Neuronal stem cell (in vitro differentiated cells): ENCODE measurements around the gene ANKFY1.
A peak's percentile ranks its signal among the peaks of the same experiment; 100 is the strongest.

Source experiments
- DNase-seq: peaks from one replicate; pipeline ENCODE4 v3.0.0-alpha.2; 2013; ENCODE audit warnings: low spot score
- H2AFZ ChIP-seq: one replicate; pipeline ENCODE4 v1.6.1; 2013; ENCODE audit warnings: mild to moderate bottlenecking, low read length, inconsistent platforms
- H2AK5ac ChIP-seq: 2 replicates; pipeline ENCODE4 v1.6.1; 2013; ENCODE audit warnings: low read depth, mild to moderate bottlenecking, inconsistent platforms, low read length, moderate library complexity, mixed read lengths
- H2BK120ac ChIP-seq: 2 replicates; pipeline ENCODE4 v1.6.1; 2013; ENCODE audit warnings: low read depth, mild to moderate bottlenecking, inconsistent platforms, low read length, moderate library complexity, mixed read lengths
- H2BK12ac ChIP-seq: one replicate; pipeline ENCODE4 v1.6.1; 2013; ENCODE audit warnings: low read length, inconsistent platforms
- H2BK15ac ChIP-seq: 2 replicates; pipeline ENCODE4 v1.6.1; 2013; ENCODE audit warnings: mild to moderate bottlenecking, low read length, inconsistent platforms, mixed read lengths
- H2BK5ac ChIP-seq: one replicate; pipeline ENCODE4 v1.6.1; 2013; ENCODE audit warnings: inconsistent platforms, mild to moderate bottlenecking, low read length, moderate library complexity
- H3K14ac ChIP-seq: one replicate; pipeline ENCODE4 v1.6.1; 2013; ENCODE audit warnings: low read length, inconsistent platforms
- H3K18ac ChIP-seq: 2 replicates; pipeline ENCODE4 v1.6.1; 2013; ENCODE audit warnings: low read length, inconsistent platforms
- H3K23ac ChIP-seq: 2 replicates; pipeline ENCODE4 v1.6.1; 2013; ENCODE audit warnings: low read depth, mild to moderate bottlenecking, mixed read lengths, low read length, inconsistent platforms; ENCODE audit not compliant: poor library complexity
- H3K27ac ChIP-seq: replicated peaks from 3 replicates; pipeline ENCODE4 v1.5.1; 2013; ENCODE audit warnings: low read length, inconsistent platforms
- H3K27me3 ChIP-seq, 3 experiments: 2 replicates each; pipeline ENCODE4 v1.6.1; 2013; ENCODE audit warnings: low read length in 3 of 3, mild to moderate bottlenecking in 2 of 3, inconsistent platforms in 1 of 3, low read depth in 1 of 3, mixed read lengths in 1 of 3, moderate library complexity in 1 of 3; ENCODE audit not compliant: control insufficient read depth in 3 of 3, insufficient read depth in 3 of 3
- H3K36me3 ChIP-seq, 2 donors: replicated peaks in 1 of 2; 2 replicates each; pipeline ENCODE4 v1.6.1; 2013; ENCODE audit warnings: low read length in 2 of 2; ENCODE audit not compliant: control insufficient read depth in 2 of 2, insufficient read depth in 2 of 2
- H3K4ac ChIP-seq: 2 replicates; pipeline ENCODE4 v1.6.1; 2013; ENCODE audit warnings: inconsistent platforms, mild to moderate bottlenecking, low read length, moderate library complexity
- H3K4me1 ChIP-seq, 2 donors: 1 replicate in 1 of 2; 2 replicates in 1 of 2; pipeline ENCODE4 v1.6.1; 2013; ENCODE audit warnings: low read length in 2 of 2, low read depth in 1 of 2; ENCODE audit not compliant: control insufficient read depth in 2 of 2, insufficient read depth in 1 of 2
- H3K4me2 ChIP-seq: one replicate; pipeline ENCODE4 v1.6.1; 2013; ENCODE audit warnings: mild to moderate bottlenecking, low read length, inconsistent platforms; ENCODE audit not compliant: insufficient read depth, poor library complexity, severe bottlenecking
- H3K4me3 ChIP-seq, 2 donors: 2 replicates each; pipeline ENCODE4 v1.5.1; 2013; ENCODE audit warnings: low read length in 2 of 2, mild to moderate bottlenecking in 2 of 2, inconsistent platforms in 1 of 2, moderate library complexity in 1 of 2
- H3K79me1 ChIP-seq: one replicate; pipeline ENCODE4 v1.6.1; 2013; ENCODE audit warnings: low read depth, mild to moderate bottlenecking, inconsistent platforms, low read length, moderate library complexity
- H3K9ac ChIP-seq: one replicate; pipeline ENCODE4 v1.6.1; 2013; ENCODE audit warnings: mild to moderate bottlenecking, low read depth, low read length, inconsistent platforms; ENCODE audit not compliant: poor library complexity
- H3K9me3 ChIP-seq, 2 donors: replicated peaks in 1 of 2; 2 replicates each; pipeline versions ENCODE3 to v1.6.1; 2013; ENCODE audit warnings: low read length in 2 of 2, mild to moderate bottlenecking in 2 of 2, inconsistent platforms in 1 of 2, low read depth in 1 of 2, mixed read lengths in 1 of 2, moderate library complexity in 1 of 2; ENCODE audit not compliant: control insufficient read depth in 2 of 2, insufficient read depth in 1 of 2
- H4K8ac ChIP-seq: one replicate; pipeline ENCODE4 v1.6.1; 2013; ENCODE audit warnings: low read depth, mild to moderate bottlenecking, inconsistent platforms, low read length, moderate library complexity
- H4K91ac ChIP-seq: one replicate; pipeline ENCODE4 v1.6.1; 2013; ENCODE audit warnings: low read length, low read depth, mild to moderate bottlenecking, inconsistent platforms; ENCODE audit not compliant: poor library complexity
- WGBS, 2 donors: extraction: QIAGEN DNeasy Blood & Tissue Kit; methylation state at CpG; one replicate each; pipeline ENCODE4 v1.1.7; 2013; ENCODE audit warnings: missing lambda C conversion rate in 2 of 2, mixed read lengths in 1 of 2; ENCODE audit not compliant: insufficient read length in 2 of 2, insufficient replicate concordance in 1 of 2; ENCODE audit errors: extremely low coverage in 2 of 2; 5-methylcytosine and 5-hydroxymethylcytosine counted together

The ANKFY1 gene

GRCh38 chr17:4167786-4168185, 96.0 kb downstream of the ANKFY1 start:
- Histone ChIP-seq H2AFZ (no peak overlapping the region), H3K18ac (no peak overlapping the region), H3K4ac (no peak overlapping the region), H4K8ac (no peak overlapping the region), H3K27ac (no peak overlapping the region), H2BK12ac (no peak overlapping the region), H2BK5ac (no peak overlapping the region), H3K4me3 (no peak overlapping the region), H3K4me2 (no peak overlapping the region), H3K9ac (no peak overlapping the region), H2AK5ac (no peak overlapping the region), H3K14ac (no peak overlapping the region), H3K23ac (no peak overlapping the region), H3K36me3 (peaks cover 53 to 95% of the 10 kb centered on the region in 2 donors), H2BK120ac (no peak overlapping the region), H3K4me1 (no peaks in the 10 kb centered on the region), H2BK15ac (no peak overlapping the region), H3K9me3 (no peaks in the 10 kb centered on the region), H4K91ac (no peak overlapping the region), H3K79me1 (no peaks in the 10 kb centered on the region), H3K27me3 (no peaks in the 10 kb centered on the region)
- WGBS, 2 donors = no CpG with 5 or more reads among the region's 12 CpGs
- DNase-seq = no peak

GRCh38 chr17:4166419-4166818, 97.4 kb downstream of the ANKFY1 start:
- WGBS, 2 donors = no CpG with 5 or more reads among the region's 8 CpGs
- H3K36me3 ChIP-seq = peaks cover 42 to 82% of the 10 kb centered on the region in 2 donors

GRCh38 chr17:4165301-4166010, 98.3 kb downstream of the ANKFY1 start:
- Histone ChIP-seq H3K27ac (no peak overlapping the region), H3K23ac (no peak overlapping the region), H2BK5ac (no peak overlapping the region), H2AK5ac (no peak overlapping the region), H3K9me3 (no peaks in the 10 kb centered on the region), H3K4me2 (no peak overlapping the region), H2BK15ac (no peak overlapping the region), H3K9ac (peak overlapping the region; percentile 39), H3K27me3 (no peaks in the 10 kb centered on the region), H3K18ac (no peak overlapping the region), H3K4me3 (no peak overlapping the region), H3K79me1 (no peaks in the 10 kb centered on the region), H4K91ac (no peak overlapping the region), H2BK12ac (no peak overlapping the region), H3K36me3 (peaks cover 34 to 72% of the 10 kb centered on the region in 2 donors), H3K4ac (no peak overlapping the region), H2BK120ac (no peak overlapping the region), H2AFZ (no peak overlapping the region), H4K8ac (no peak overlapping the region), H3K4me1 (peaks cover 0 to 6% of the 10 kb centered on the region in 2 donors), H3K14ac (no peak overlapping the region)
- DNase-seq = no peak
- no CpG with 5 or more reads among the region's 10 CpGs for WGBS, 2 donors

More at GRCh38 chr17:4166419-4166818, 97.4 kb downstream of the ANKFY1 start:
- H2AFZ ChIP-seq = no peak overlapping the region
- no peak overlapping the region for H3K14ac ChIP-seq
- H2BK12ac ChIP-seq = no peak overlapping the region
- H3K4me3 ChIP-seq = no peak overlapping the region
- no peak overlapping the region for H4K91ac ChIP-seq
- no peaks in the 10 kb centered on the region for H3K79me1 ChIP-seq
- H2BK15ac ChIP-seq = no peak overlapping the region
- peaks cover 0 to 4% of the 10 kb centered on the region in 2 donors for H3K4me1 ChIP-seq
- H3K18ac ChIP-seq = no peak overlapping the region
- H2BK120ac ChIP-seq = no peak overlapping the region
- no peak overlapping the region for H4K8ac ChIP-seq
- no peak overlapping the region for H3K9ac ChIP-seq
- H3K23ac ChIP-seq = peak overlapping the region; percentile 8
- no peaks in the 10 kb centered on the region for H3K9me3 ChIP-seq
- H3K4ac ChIP-seq = no peak overlapping the region
- H2AK5ac ChIP-seq = no peak overlapping the region
- DNase-seq = no peak
- H3K4me2 ChIP-seq = no peak overlapping the region
- no peak overlapping the region for H3K27ac ChIP-seq
- no peak overlapping the region for H2BK5ac ChIP-seq
- H3K27me3 ChIP-seq = no peaks in the 10 kb centered on the region

- H3K4me3 ChIP-seq = no peak overlapping the region
- no peak overlapping the region for H2AFZ ChIP-seq
- no peak for DNase-seq
- no peaks in the 10 kb centered on the region for H3K9me3 ChIP-seq
- H3K14ac ChIP-seq = no peak overlapping the region
- H2AK5ac ChIP-seq = no peak overlapping the region
- no peak overlapping the region for H2BK15ac ChIP-seq
- H2BK12ac ChIP-seq = no peak overlapping the region
- H3K27ac ChIP-seq = no peak overlapping the region
- H3K4me1 ChIP-seq = peaks cover 0 to 6% of the 10 kb centered on the region in 2 donors
- H3K18ac ChIP-seq = no peak overlapping the region
- no peak overlapping the region for H4K8ac ChIP-seq
- no peak overlapping the region for H3K23ac ChIP-seq
- no peaks in the 10 kb centered on the region for H3K79me1 ChIP-seq
- no peak overlapping the region for H3K4me2 ChIP-seq
- H3K4ac ChIP-seq = no peak overlapping the region
- peaks cover 19 to 57% of the 10 kb centered on the region in 2 donors for H3K36me3 ChIP-seq
- no peak overlapping the region for H4K91ac ChIP-seq
- no peak overlapping the region for H2BK120ac ChIP-seq
- no peak overlapping the region for H3K9ac ChIP-seq
- no peak overlapping the region for H2BK5ac ChIP-seq
- no peaks in the 10 kb centered on the region for H3K27me3 ChIP-seq
- no CpG with 5 or more reads among the region's 6 CpGs for WGBS, 2 donors
Observed at GRCh38 chr17:4163951-4164350, 99.8 kb downstream of the ANKFY1 start.
